ENCODE data around the gene BBS9. TPM values are rescaled to one million over a fixed set of nuclear protein-coding genes. Genes with fewer than 3 reads are reported as not detected.

Gene BBS9
- total and polyA plus RNA-seq, 2 donors (not counting 3 experiments of a cell fraction or from before 2014, with no cell fraction given): 5.7 to 17.4 TPM

DNA sequence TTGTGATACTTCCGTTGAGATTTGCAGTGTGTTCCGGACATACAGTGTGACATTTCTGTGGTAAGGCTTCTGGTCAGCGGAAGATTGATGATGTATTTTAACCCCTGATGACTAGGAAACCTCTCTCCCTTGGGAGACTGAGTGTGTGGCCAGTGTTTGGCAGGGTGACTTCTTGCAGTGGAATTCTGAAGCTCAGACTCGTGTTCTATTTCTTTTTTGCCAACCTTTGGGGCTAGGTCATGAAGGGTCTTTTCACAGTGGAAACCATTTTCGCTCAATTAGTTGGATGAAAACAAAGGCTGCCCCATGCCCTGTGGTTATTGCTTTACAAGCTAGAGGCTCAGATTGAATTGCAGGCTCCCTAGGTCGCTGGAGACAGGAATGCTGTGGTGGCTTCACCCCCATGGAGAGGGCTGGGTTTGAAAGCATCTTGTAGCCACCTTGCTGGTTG lies 288.9 kb downstream of the BBS9 start:
- intact Hi-C loops (cut with micrococcal nuclease): no loop called here
- Histone ChIP-seq H3K4me3 (replicated peaks in 1 of 3; ENCODE audit: insufficient read depth in 1 of 3, low read depth in 1 of 3, low read length in 3 of 3) (no peak overlapping the region), H3K9me1 (replicated peaks; ENCODE audit: control insufficient read depth, extremely low read depth, insufficient read depth, low read length) (no peaks in the 10 kb centered on the region), H4K20me1 (replicated peaks; ENCODE audit: control insufficient read depth, extremely low read depth, insufficient read depth, low read length) (no peaks in the 10 kb centered on the region), H3K27ac (ENCODE audit: insufficient read depth, low read depth, low read length) (no peak overlapping the region), H3K79me2 (ENCODE audit: control insufficient read depth, insufficient read depth, low read length) (no peaks in the 10 kb centered on the region), H2AFZ (ENCODE audit: low read depth, low read length) (no peak overlapping the region), H3K9ac (replicated peaks; ENCODE audit: extremely low read depth, insufficient read depth, low read length) (no peak overlapping the region), H3K27me3 (ENCODE audit: control insufficient read depth in 2 of 2, insufficient read depth in 2 of 2, low read length in 2 of 2) (no peaks in the 10 kb centered on the region), H3K4me1 (ENCODE audit: control insufficient read depth, extremely low read depth, insufficient read depth, low read length) (no peaks in the 10 kb centered on the region), H3K36me3 (ENCODE audit: control insufficient read depth in 2 of 2, extremely low read depth in 1 of 2, insufficient read depth in 2 of 2, low read length in 2 of 2) (no peaks in the 10 kb centered on the region), H3K4me2 (ENCODE audit: insufficient read depth, low read length) (no peak overlapping the region), H3K9me3 (replicated peaks; ENCODE audit: control insufficient read depth, insufficient read depth, low read length) (no peaks in the 10 kb centered on the region)
- no peak for DNase-seq (ENCODE audit: low read depth, low spot score)
- CTCF ChIA-PET: interaction anchor here (1.9 kb wide), 1 partner anchor 514 kb away, joined by 10 read pairs; no protein-coding TSS in a partner anchor
- POLR2A ChIA-PET: no interaction called here
- BruUV-seq (replicated peaks): no TSS peak
- dilution Hi-C loops (cut with MboI; ENCODE audit: extremely low pct_ligation_motif_present, low sequenced_read_pairs): no loop called here
- TF ChIP-seq, protein P1, sequence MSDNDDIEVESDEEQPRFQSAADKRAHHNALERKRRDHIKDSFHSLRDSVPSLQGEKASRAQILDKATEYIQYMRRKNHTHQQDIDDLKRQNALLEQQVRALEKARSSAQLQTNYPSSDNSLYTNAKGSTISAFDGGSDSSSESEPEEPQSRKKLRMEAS (IDR thresholded peaks at IDR 0.05; ENCODE audit: insufficient read depth, insufficient read length): no peak
- no peak for TF ChIP-seq JUN (IDR thresholded peaks at IDR 0.05; ENCODE audit: borderline replicate concordance, insufficient read depth, insufficient read length, low read depth)
- TF ChIP-seq, protein P2, sequence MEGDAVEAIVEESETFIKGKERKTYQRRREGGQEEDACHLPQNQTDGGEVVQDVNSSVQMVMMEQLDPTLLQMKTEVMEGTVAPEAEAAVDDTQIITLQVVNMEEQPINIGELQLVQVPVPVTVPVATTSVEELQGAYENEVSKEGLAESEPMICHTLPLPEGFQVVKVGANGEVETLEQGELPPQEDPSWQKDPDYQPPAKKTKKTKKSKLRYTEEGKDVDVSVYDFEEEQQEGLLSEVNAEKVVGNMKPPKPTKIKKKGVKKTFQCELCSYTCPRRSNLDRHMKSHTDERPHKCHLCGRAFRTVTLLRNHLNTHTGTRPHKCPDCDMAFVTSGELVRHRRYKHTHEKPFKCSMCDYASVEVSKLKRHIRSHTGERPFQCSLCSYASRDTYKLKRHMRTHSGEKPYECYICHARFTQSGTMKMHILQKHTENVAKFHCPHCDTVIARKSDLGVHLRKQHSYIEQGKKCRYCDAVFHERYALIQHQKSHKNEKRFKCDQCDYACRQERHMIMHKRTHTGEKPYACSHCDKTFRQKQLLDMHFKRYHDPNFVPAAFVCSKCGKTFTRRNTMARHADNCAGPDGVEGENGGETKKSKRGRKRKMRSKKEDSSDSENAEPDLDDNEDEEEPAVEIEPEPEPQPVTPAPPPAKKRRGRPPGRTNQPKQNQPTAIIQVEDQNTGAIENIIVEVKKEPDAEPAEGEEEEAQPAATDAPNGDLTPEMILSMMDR (IDR thresholded peaks at IDR 0.05; ENCODE audit: extremely low read depth in 1 of 2, insufficient read depth in 1 of 2, low read depth in 1 of 2, low read length in 2 of 2): no peak
- no peak for FAIRE-seq

DNA sequence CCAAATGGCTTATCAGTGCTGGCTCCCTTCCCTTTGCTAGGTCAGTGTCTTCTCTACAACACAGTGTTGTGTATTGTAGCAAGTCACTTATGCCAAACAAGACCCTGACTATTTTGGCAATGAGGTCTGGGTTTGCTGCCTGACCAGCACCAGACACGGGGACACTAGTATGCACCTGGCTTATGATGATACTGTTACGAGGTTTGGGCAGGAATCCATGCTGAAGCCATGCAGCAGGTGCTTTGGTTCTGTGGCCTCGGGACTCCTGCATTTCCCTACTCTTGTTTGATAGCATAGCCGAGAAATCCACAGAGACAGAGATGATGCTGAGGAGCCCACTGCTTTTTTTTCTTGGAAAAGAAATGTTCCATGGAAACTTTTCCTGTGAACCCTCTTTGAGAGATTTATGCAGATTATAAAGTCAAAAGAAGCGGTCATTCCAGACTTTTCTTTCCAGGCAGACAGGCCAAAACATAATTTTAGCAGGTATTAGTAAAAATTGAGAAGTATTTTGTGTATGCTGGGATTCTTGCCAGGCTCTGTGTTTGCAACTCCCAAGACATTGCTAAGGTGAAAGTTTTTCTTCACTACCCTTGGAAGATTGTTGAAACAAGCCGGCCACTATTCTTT lies 291.1 kb downstream of the BBS9 start:
- Histone ChIP-seq H3K36me3 (ENCODE audit: control insufficient read depth in 2 of 2, extremely low read depth in 1 of 2, insufficient read depth in 2 of 2, low read length in 2 of 2) (no peaks in the 10 kb centered on the region), H3K9me1 (replicated peaks; ENCODE audit: control insufficient read depth, extremely low read depth, insufficient read depth, low read length) (no peaks in the 10 kb centered on the region), H3K79me2 (ENCODE audit: control insufficient read depth, insufficient read depth, low read length) (no peaks in the 10 kb centered on the region), H3K27ac (ENCODE audit: insufficient read depth, low read depth, low read length) (no peak overlapping the region), H4K20me1 (replicated peaks; ENCODE audit: control insufficient read depth, extremely low read depth, insufficient read depth, low read length) (no peaks in the 10 kb centered on the region), H3K4me1 (ENCODE audit: control insufficient read depth, extremely low read depth, insufficient read depth, low read length) (no peaks in the 10 kb centered on the region), H2AFZ (ENCODE audit: low read depth, low read length) (no peak overlapping the region), H3K4me2 (ENCODE audit: insufficient read depth, low read length) (no peak overlapping the region), H3K9me3 (replicated peaks; ENCODE audit: control insufficient read depth, insufficient read depth, low read length) (no peaks in the 10 kb centered on the region), H3K27me3 (ENCODE audit: control insufficient read depth in 2 of 2, insufficient read depth in 2 of 2, low read length in 2 of 2) (no peaks in the 10 kb centered on the region), H3K9ac (replicated peaks; ENCODE audit: extremely low read depth, insufficient read depth, low read length) (no peak overlapping the region), H3K4me3 (replicated peaks in 1 of 3; ENCODE audit: insufficient read depth in 1 of 3, low read depth in 1 of 3, low read length in 3 of 3) (no peak overlapping the region)
- FAIRE-seq (no peak), DNase-seq (ENCODE audit: low read depth, low spot score) (no peak)
- no TSS peak for BruUV-seq (replicated peaks)
- CTCF ChIA-PET: interaction anchor here (1.9 kb wide), 1 partner anchor 512 kb away, joined by 10 read pairs; no protein-coding TSS in a partner anchor
- TF ChIP-seq, protein P1 (IDR thresholded peaks at IDR 0.05; ENCODE audit: insufficient read depth, insufficient read length): no peak
- TF ChIP-seq, protein P2 (IDR thresholded peaks at IDR 0.05; ENCODE audit: extremely low read depth in 1 of 2, insufficient read depth in 1 of 2, low read depth in 1 of 2, low read length in 2 of 2): no peak
- TF ChIP-seq EZH2 (IDR thresholded peaks at IDR 0.05; ENCODE audit: borderline replicate concordance, low read depth, low read length, severe bottlenecking) (no peak), MYC (IDR thresholded peaks at IDR 0.05; ENCODE audit: low read depth, low read length) (no peak), JUN (IDR thresholded peaks at IDR 0.05; ENCODE audit: borderline replicate concordance, insufficient read depth, insufficient read length, low read depth) (no peak), FOS (IDR thresholded peaks at IDR 0.05; ENCODE audit: borderline replicate concordance, insufficient read depth, low read length) (no peak), POLR2A (IDR thresholded peaks at IDR 0.05; ENCODE audit: low read depth, low read length) (no peak), POLR2AphosphoS5 (IDR thresholded peaks at IDR 0.05; ENCODE audit: insufficient read depth, low read depth, low read length) (no peak)
- intact Hi-C loops (cut with micrococcal nuclease) (loop anchor here (5.0 to 10.0 kb wide), 3 partner anchors 233 to 474 kb away; no protein-coding TSS in a partner anchor), dilution Hi-C loops (cut with MboI; ENCODE audit: extremely low pct_ligation_motif_present, low sequenced_read_pairs) (no loop called here)
- POLR2A ChIA-PET: no interaction called here

Data from endothelial cell of umbilical vein (primary cell).